Suprapubic skin (tissue), 4 donors: ENCODE measurements around the gene CHID1. TPM values are rescaled to one million over a fixed set of nuclear protein-coding genes. Genes with fewer than 3 reads are reported as not detected.
A peak's percentile ranks its signal among the peaks of the same experiment; 100 is the strongest.

Experiments used
- DNase-seq, 2 donors: peaks; one replicate each; pipeline ENCODE4 v3.0.0-alpha.2; 2019; ENCODE audit warnings: low spot score in 2 of 2
- H3K27ac ChIP-seq: fragments of 200-600 bp; sonication (generic); one replicate; pipeline ENCODE4 v1.5.1; 2019
- H3K27me3 ChIP-seq: fragments of 200-600 bp; sonication (generic); one replicate; pipeline ENCODE4 v1.5.1; 2019
- H3K36me3 ChIP-seq: fragments of 200-600 bp; sonication (generic); one replicate; pipeline ENCODE4 v1.5.1; 2019
- H3K4me1 ChIP-seq: fragments of 200-600 bp; sonication (generic); one replicate; pipeline ENCODE4 v1.5.1; 2019
- H3K4me3 ChIP-seq: fragments of 200-600 bp; sonication (generic); one replicate; pipeline ENCODE4 v1.5.1; 2019; ENCODE audit warnings: mild to moderate bottlenecking
- H3K9me3 ChIP-seq: fragments of 200-600 bp; sonication (generic); one replicate; pipeline ENCODE4 v1.5.1; 2019
- EP300 ChIP-seq: sonication (generic); formaldehyde crosslinking; IDR thresholded peaks from one replicate; pipeline ENCODE4 v1.6.1; 2017; ENCODE audit warnings: antibody characterized with exemption
- POLR2A ChIP-seq, 2 donors: fragments of 450-650 bp; IDR thresholded peaks; one replicate each; pipeline ENCODE4 v1.6.1; 2017; ENCODE audit warnings: antibody characterized with exemption in 2 of 2, mild to moderate bottlenecking in 2 of 2, moderate library complexity in 2 of 2
- POLR2AphosphoS5 ChIP-seq, 3 donors: sonication (generic); formaldehyde crosslinking; IDR thresholded peaks; one replicate each; pipeline ENCODE4 v1.6.1; 2017; ENCODE audit warnings: antibody characterized with exemption in 3 of 3
- WGBS: methylation state at CpG from one replicate; pipeline ENCODE4 v1.1.5; 2018; 5-methylcytosine and 5-hydroxymethylcytosine counted together
- total RNA-seq, 4 donors: library from RNA; depleted of rRNA; stranded (reverse); fragments of >200 nt; gene quantifications; one replicate each; pipeline ENCODE4 v1.1.0, GENCODE V29; 2016
- TF ChIP-seq, protein P1 (sequence below), 2 donors: fragments of 200-600 bp in 1 of 2; fragments of 450-650 bp in 1 of 2; sonication (generic) in 1 of 2; IDR thresholded peaks; one replicate each; pipeline ENCODE4 v1.5.1; 2016 to 2019; ENCODE audit warnings: antibody characterized with exemption in 2 of 2, mild to moderate bottlenecking in 1 of 2, moderate library complexity in 1 of 2

CHID1 gene
- total RNA-seq, 4 donors from 2014 or later, result 46.5 to 111 (median 66.2) TPM

DNA sequence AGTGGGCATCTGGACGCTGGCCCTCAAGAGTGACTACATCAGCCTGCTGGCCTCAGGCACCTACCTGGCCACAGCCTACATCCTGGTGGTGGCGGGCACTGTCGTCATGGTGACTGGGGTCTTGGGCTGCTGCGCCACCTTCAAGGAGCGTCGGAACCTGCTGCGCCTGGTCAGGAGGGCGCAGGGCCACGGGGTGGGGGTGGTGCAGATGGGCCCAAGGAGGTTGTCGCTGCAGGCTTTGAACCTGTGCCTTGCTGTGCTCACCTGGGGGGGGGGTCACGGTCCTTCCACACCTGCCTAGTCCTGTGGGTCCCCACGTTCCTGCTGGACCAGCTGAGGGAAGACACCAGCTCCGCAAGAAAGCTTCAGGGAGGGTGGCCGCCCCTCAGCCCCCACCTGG, 74.3 kb downstream of the CHID1 start:
- Histone ChIP-seq H3K27me3 (no peaks in the 10 kb centered on the region), H3K4me1 (peaks cover 68% of the 10 kb centered on the region), H3K27ac (no peak overlapping the region), H3K4me3 (no peak overlapping the region), H3K9me3 (no peaks in the 10 kb centered on the region), H3K36me3 (peaks cover 44% of the 10 kb centered on the region)
- no CpG with 5 or more reads among the region's 14 CpGs for WGBS
- no peak for TF ChIP-seq POLR2A (IDR thresholded peaks at IDR 0.05)
- TF ChIP-seq, protein P1, sequence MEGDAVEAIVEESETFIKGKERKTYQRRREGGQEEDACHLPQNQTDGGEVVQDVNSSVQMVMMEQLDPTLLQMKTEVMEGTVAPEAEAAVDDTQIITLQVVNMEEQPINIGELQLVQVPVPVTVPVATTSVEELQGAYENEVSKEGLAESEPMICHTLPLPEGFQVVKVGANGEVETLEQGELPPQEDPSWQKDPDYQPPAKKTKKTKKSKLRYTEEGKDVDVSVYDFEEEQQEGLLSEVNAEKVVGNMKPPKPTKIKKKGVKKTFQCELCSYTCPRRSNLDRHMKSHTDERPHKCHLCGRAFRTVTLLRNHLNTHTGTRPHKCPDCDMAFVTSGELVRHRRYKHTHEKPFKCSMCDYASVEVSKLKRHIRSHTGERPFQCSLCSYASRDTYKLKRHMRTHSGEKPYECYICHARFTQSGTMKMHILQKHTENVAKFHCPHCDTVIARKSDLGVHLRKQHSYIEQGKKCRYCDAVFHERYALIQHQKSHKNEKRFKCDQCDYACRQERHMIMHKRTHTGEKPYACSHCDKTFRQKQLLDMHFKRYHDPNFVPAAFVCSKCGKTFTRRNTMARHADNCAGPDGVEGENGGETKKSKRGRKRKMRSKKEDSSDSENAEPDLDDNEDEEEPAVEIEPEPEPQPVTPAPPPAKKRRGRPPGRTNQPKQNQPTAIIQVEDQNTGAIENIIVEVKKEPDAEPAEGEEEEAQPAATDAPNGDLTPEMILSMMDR (IDR thresholded peaks at IDR 0.05), result no peak
- TF ChIP-seq POLR2AphosphoS5 (IDR thresholded peaks at IDR 0.05), result no peak
- no peak for TF ChIP-seq EP300
- no peak for DNase-seq

DNA sequence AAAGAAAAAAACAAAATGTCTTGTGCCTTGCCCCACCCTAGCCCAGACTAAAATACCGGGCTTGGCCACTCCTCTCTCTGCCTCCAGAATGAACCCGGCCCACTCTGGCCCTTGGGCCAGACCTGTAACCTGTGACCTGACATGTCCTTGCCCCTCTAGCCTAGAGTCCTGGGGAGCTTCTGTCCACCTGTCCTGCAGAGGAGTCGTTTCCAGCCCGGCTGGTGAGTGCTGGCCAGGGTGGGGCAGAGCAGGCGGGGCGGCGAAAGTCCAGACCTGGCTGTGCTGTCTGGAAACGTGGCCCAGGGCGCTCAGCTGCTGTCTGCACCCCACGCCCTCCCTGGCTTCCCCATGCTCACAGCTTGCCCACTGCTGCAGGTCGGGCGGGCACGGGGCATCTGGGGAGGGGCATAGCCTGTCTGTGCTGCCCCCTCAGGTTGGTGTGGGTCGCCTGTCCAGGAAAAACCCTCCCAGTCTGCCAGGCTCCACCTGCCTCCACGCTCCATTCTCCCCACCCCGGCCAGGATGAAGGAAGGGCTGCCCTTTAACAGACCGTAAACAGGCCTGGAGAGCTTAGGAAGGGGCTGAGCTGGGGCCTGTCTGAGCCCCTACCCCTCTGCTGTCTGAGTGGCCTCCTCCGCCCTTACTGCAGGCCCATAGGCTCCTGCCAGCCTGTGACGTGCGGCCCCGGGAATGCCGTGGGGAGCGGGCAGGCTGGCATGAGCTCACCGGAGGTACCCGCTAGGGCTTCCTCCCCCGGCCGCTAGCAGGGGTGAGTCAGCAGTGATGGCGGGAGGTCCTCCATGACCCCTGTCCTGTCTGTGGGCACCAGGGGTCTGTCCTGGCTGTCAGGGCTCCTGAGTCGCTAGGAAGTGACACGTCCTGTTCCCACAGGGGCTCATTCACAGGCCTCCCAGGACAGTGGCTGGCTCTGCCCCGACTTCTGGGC, 76.0 kb downstream of the CHID1 start:
- Histone ChIP-seq H3K4me1 (peaks cover 71% of the 10 kb centered on the region), H3K36me3 (peaks cover 36% of the 10 kb centered on the region), H3K9me3 (no peaks in the 10 kb centered on the region), H3K4me3 (peak overlapping the region; percentile 85), H3K27me3 (peaks cover 4% of the 10 kb centered on the region), H3K27ac (peak overlapping the region; percentile 94)
- DNase-seq, result no peak
- 8% methylated on average over 18 of the region's 31 CpGs for WGBS
- TF ChIP-seq POLR2AphosphoS5 (IDR thresholded peaks at IDR 0.05) (peak in 2 of 3 donors; percentile 16 to 54), POLR2A (IDR thresholded peaks at IDR 0.05) (no peak)

DNA sequence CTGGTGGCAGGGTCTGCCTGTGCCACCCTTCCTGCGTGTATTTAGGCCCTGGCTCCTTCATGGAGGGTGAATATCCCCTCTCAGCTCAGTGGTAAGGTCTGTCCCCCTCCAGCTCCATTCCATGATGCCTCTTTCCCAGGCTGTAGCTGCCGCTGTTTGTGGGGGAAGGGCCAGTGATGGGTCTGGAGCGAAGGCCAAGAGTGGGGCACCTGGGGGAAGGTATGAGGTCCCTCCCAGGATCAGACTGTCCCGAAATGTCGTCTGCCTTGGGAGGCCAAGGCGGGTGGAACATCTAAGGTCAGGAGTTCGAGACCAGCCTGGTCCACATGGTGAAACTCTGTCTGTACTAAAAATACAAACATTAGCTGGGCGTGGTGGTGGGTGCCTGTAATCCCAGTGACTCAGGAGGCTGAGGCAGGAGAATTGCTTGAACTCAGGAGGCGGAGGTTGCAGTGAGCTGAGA, 76.7 kb downstream of the CHID1 start:
- Histone ChIP-seq H3K36me3 (peaks cover 29% of the 10 kb centered on the region), H3K9me3 (no peaks in the 10 kb centered on the region), H3K4me3 (peak overlapping the region; percentile 85), H3K27me3 (peaks cover 6% of the 10 kb centered on the region), H3K4me1 (peaks cover 71% of the 10 kb centered on the region), H3K27ac (peak overlapping the region; percentile 94)
- TF ChIP-seq EP300, result no peak
- TF ChIP-seq POLR2A (IDR thresholded peaks at IDR 0.05), result no peak
- TF ChIP-seq, protein P1 (IDR thresholded peaks at IDR 0.05), result no peak
- no peak for TF ChIP-seq POLR2AphosphoS5 (IDR thresholded peaks at IDR 0.05)
- DNase-seq, result no peak
- WGBS, result 34% methylated on average over 7 of the region's 9 CpGs

DNA sequence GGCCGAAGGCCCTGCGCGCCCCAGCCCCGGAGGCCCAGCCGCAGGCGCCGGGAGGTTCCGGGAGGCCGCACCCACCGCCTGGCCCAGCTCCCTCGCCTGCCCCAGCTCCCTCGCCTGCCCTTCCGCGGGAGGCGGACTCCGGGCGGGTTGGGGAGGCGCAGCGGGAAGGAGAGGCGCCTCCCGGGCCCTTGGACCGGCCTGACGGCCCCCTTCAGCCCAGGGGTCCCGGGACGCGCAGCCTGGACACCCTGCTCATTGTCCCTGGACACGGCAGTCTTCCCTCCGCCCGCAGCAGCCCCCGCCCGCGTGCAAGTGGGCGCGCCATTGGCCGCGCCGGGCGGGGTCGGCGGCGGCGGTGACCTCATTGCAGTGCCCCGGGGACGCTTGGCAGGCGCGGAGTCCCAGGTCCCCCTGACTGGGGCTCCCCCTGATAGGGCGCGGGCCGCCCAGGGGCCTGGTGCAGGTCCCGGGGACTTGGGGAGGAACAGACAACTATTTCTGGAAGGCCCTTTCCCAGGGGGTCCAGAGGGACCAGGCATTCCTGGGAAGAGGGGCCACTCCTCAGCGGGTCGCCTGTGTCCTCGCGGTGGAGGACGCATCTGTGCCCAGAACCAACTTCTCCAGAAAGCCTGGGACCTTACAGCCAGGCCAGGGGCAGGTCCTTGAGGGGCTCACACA, 77.4 kb downstream of the CHID1 start:
- Histone ChIP-seq H3K4me1 (peaks cover 73% of the 10 kb centered on the region), H3K27ac (peak overlapping the region; percentile 94), H3K4me3 (peak overlapping the region; percentile 85), H3K9me3 (no peaks in the 10 kb centered on the region), H3K27me3 (peaks cover 6% of the 10 kb centered on the region), H3K36me3 (peaks cover 22% of the 10 kb centered on the region)
- 0% methylated on average over 6 of the region's 55 CpGs for WGBS
- TF ChIP-seq, protein P1 (IDR thresholded peaks at IDR 0.05), result no peak
- TF ChIP-seq POLR2A (IDR thresholded peaks at IDR 0.05), result peak in 1 of 2 donors; percentile 60
- DNase-seq, result no peak

DNA sequence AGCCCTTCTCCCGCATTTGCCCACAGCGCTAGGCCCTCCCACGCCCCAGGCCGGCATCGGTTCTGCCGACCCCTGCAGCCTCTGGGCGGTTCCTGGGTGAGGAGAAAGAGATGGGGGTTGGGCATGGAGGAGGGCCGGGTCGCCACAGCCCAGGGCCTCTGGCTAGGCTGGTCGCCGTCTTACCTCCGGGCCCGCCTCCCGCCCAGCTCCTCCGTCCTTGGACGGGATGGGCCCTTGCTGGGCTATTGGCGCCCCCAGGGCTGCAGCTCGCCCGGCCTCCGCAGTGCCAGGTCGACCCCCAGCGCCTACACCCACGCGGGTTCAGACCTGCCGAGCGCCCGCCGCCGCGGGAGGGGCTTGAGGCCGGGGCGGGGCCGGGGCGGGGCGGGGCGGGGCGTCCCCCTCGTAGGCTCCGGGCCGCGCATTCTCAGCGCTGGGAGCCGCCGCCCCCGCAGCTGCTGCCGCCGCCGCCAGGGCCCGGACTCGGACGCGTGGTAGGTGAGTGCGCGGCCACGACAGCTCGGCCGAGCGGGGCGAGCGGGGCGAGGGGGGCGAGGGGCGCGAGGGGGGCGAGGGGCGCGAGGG, 78.0 kb downstream of the CHID1 start, which contains the start of gene CD151:
CD151 (plus strand) TSS at position 424 of the 585 bp plus-strand sequence. CDS start 3,118 bp downstream, outside the sequence.
- DNase-seq, result no peak
- Histone ChIP-seq H3K4me1 (peaks cover 80% of the 10 kb centered on the region), H3K27me3 (peaks cover 6% of the 10 kb centered on the region), H3K9me3 (no peaks in the 10 kb centered on the region), H3K27ac (peak within 1 kb of the TSS; percentile 94), H3K4me3 (peak within 1 kb of the TSS; percentile 85), H3K36me3 (peaks cover 16% of the 10 kb centered on the region)
- TF ChIP-seq EP300, result no peak
- TF ChIP-seq, protein P1 (IDR thresholded peaks at IDR 0.05), result peak in 1 of 2 donors; percentile 15
- no CpG with 5 or more reads among the region's 67 CpGs for WGBS
